GM19328 (cell line): ENCODE measurements around the gene ERAL1.
"Not testable (repeated sequence)": the region's sequence is repeated elsewhere in the genome, so short reads cannot be mapped to it uniquely, and the experiment has no call there.

ENCODE experiments used
- ATAC-seq: cut with Tn5 transposase; IDR thresholded peaks from one replicate; pipeline ENCODE4 v1.9.1; 2021; ENCODE audit warnings: mild to moderate bottlenecking, moderate library complexity; ENCODE audit not compliant: unreplicated experiment

ERAL1 gene

GRCh38 chr17:28849281-28849680, 5.5 kb upstream of the ERAL1 start:
- ATAC-seq, result no peak

- no peak for ATAC-seq
Observed at GRCh38 chr17:28853295-28853694, 1.5 kb upstream of the ERAL1 start.

- ATAC-seq, result no peak
Observed at GRCh38 chr17:28855336-28855679, 492 bp downstream of the ERAL1 start.

GRCh38 chr17:28856028-28856574, 1.3 kb downstream of the ERAL1 start:
- ATAC-seq, result no peak

GRCh38 chr17:28857905-28858800, 3.3 kb downstream of the ERAL1 start:
- no peak for ATAC-seq

GRCh38 chr17:28858801-28859355, 4.1 kb downstream of the ERAL1 start:
- ATAC-seq, result no peak

- ATAC-seq, result no peak
Observed at GRCh38 chr17:28860363-28860808, 5.6 kb downstream of the ERAL1 start.

- ATAC-seq, result no peak
Observed at GRCh38 chr17:28861393-28862203, 6.8 kb downstream of the ERAL1 start.

- no peak for ATAC-seq
Observed at GRCh38 chr17:28862561-28862960, 7.7 kb downstream of the ERAL1 start.

GRCh38 chr17:28863953-28864352, 9.1 kb downstream of the ERAL1 start:
- ATAC-seq, result no peak

- no peak for ATAC-seq
Observed at GRCh38 chr17:28864991-28865849, 10.4 kb downstream of the ERAL1 start.

GRCh38 chr17:28865946-28866752, 11.3 kb downstream of the ERAL1 start:
- ATAC-seq, result no peak

- ATAC-seq, result no peak
Observed at GRCh38 chr17:28867276-28867675, 12.5 kb downstream of the ERAL1 start.

- ATAC-seq, result peak; percentile 69
Observed at GRCh38 chr17:28871056-28871579, 16.3 kb downstream of the ERAL1 start.

GRCh38 chr17:28873839-28874238, 19.0 kb downstream of the ERAL1 start:
- no peak for ATAC-seq

- ATAC-seq, result no peak
Observed at GRCh38 chr17:28874750-28875149, 19.9 kb downstream of the ERAL1 start.

GRCh38 chr17:28875848-28876550, 21.2 kb downstream of the ERAL1 start:
- no peak for ATAC-seq

- ATAC-seq, result not testable (repeated sequence)
Observed at GRCh38 chr17:28877150-28877711, 22.4 kb downstream of the ERAL1 start.
